Activated CD8-positive, alpha-beta memory T cell treated with anti-CD3 and anti-CD28 coated beads for 48 hours (primary cell): ENCODE measurements around the gene TIPIN.
"Not testable (repeated sequence)": the region's sequence is repeated elsewhere in the genome, so short reads cannot be mapped to it uniquely, and the experiment has no call there.

ENCODE experiments used
- DNase-seq, 3 experiments: peaks; one replicate each; pipeline ENCODE4 v3.0.0-alpha.2; 2020; ENCODE audit warnings: low read depth in 2 of 3, low spot score in 2 of 3

The TIPIN gene

GRCh38 chr15:66304425-66304824 is 52.1 kb downstream of the TIPIN start:
- DNase-seq = not testable (repeated sequence)

GRCh38 chr15:66302489-66303278 is 53.8 kb downstream of the TIPIN start:
- DNase-seq = no peak

DNA sequence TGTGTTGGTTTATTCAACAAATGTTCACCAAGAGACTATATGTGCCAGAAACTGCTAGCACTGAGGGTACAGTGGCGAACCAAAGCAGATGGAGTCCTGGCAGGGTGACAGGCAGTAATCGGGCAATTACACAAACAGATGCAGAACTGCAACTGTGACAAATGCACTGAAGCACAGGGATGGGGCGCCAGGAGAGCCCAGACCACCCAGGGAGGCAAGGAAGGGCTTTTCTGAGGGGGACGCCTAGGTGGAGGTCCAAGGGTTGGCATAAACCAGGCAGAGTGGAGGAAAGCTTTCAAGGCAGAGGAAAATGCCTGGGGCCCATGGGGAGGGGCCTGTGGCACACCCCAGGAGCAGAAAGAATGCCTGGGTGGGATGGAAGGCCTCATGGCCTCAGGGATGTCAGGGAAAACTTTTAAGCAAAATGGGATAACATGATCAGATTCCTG is 57.7 kb downstream of the TIPIN start:
- DNase-seq = no peak

- no peak for DNase-seq
Measured at GRCh38 chr15:66296186-66296585, 60.3 kb downstream of the TIPIN start.

GRCh38 chr15:66294932-66295235 is 61.6 kb downstream of the TIPIN start:
- DNase-seq = no peak

GRCh38 chr15:66294157-66294931 is 62.1 kb downstream of the TIPIN start:
- DNase-seq = peak in 2 of 3 experiments; percentile 4 to 49

DNA sequence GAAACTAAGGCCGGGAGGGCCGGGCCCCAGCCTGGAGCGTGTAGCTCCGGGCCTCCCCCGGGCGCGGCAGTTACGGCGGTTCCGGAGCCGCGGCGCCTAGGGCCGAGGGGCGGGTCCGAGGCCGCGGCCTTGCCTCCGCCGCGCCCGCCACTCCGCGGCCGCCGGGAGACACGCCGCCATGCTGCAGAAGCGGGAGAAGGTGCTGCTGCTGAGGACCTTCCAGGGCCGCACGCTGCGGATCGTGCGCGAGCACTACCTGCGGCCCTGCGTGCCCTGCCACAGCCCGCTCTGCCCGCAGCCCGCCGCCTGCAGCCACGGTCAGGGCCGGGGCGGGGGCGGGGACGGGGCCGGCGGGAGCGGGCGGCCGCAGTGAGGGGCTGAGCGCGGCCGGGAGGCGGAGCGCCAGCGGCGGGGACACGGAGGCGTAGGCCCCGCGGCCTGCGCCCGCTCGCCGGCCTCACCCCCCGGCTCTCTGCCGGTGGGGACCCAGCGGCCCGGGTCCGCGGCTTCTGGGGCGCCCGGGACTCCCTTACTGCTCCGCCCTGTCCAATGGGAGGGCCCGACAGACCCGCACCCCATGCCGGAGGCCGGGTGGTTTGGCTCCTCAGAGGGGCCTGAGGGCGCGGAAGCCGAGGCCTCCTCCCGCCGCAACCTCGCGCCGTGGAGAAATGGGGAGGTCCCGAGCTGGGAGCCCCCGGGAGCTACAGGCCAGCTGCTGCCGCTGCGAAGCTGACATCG is 62.9 kb downstream of the TIPIN start, which contains the start of gene DIS3L:
Gene DIS3L (plus strand): TSS at position 150 of the 738 bp plus-strand sequence. CDS start 29 bp downstream, at position 179.
- peak; percentile 34 to 50 (median 46) for DNase-seq

- DNase-seq = no peak
Measured at GRCh38 chr15:66292571-66293418, 63.7 kb downstream of the TIPIN start.

GRCh38 chr15:66291816-66292570 is 64.5 kb downstream of the TIPIN start:
- no peak for DNase-seq

DNA sequence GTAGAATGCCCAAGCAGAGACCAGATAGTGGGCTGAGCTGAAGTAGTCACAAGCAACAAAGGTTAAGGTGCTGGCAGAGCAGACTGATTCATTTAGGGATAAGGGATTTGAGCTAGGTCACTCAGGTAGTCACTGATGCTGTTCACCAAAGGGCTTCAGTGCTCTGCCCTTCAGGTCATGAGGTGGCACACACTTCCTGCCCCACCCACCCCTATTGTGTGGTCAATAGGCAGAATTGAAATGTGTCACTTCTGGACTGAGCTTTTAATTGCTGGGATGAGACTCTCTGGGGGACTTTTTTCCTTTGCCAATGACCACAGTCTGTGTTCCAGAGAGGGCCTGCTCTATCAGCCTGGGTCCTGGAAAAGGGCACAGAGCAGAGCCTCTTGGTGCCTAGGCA is 66.0 kb downstream of the TIPIN start:
- DNase-seq = no peak

DNA sequence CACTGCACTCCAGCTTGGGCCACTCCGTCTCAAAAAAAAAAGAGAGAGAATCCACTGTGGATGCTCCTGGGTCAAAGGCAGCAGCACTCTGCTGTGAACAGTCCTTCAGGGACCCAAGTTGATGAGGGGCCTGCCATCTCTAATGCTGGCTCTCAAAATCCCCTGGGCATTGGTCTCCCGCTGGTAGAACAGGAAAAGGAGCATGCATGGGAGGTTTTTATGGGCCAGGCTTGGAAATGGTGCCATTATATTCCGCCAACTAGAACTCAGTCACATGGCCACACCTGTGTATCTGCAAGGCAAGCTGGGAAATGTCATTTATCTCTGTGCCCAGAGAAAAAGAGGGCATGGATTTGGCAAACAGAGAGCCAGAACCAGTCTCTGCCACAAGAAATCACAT is 66.5 kb downstream of the TIPIN start:
- DNase-seq = no peak

- DNase-seq = no peak
Measured at GRCh38 chr15:66288551-66289185, 67.8 kb downstream of the TIPIN start.

GRCh38 chr15:66288093-66288492 is 68.4 kb downstream of the TIPIN start:
- DNase-seq = no peak

GRCh38 chr15:66287461-66288057 is 68.9 kb downstream of the TIPIN start:
- DNase-seq = no peak
